Osteocyte (in vitro differentiated cells): Measurements from ENCODE around the gene CCNF. TPM values are rescaled to one million over a fixed set of nuclear protein-coding genes. Genes with fewer than 3 reads are reported as not detected.
A peak's percentile ranks its signal among the peaks of the same experiment; 100 is the strongest.

Source experiments
- DNase-seq: peaks from one replicate; pipeline ENCODE4 v3.0.0; 2021; ENCODE audit warnings: mixed read lengths; ENCODE audit not compliant: unreplicated experiment; ENCODE audit errors: extremely low spot score
- H3K27ac Mint-ChIP-seq: one replicate; pipeline ENCODE4 v1.8.0; 2021; ENCODE audit warnings: mild to moderate bottlenecking, mixed read lengths; ENCODE audit not compliant: unreplicated experiment
- H3K27me3 Mint-ChIP-seq: one replicate; pipeline ENCODE4 v1.8.0; 2021; ENCODE audit warnings: mixed read lengths; ENCODE audit not compliant: unreplicated experiment
- H3K36me3 Mint-ChIP-seq: one replicate; pipeline ENCODE4 v1.8.0; 2021; ENCODE audit warnings: mixed read lengths; ENCODE audit not compliant: unreplicated experiment
- H3K4me1 Mint-ChIP-seq: one replicate; pipeline ENCODE4 v1.8.0; 2021; ENCODE audit warnings: mixed read lengths; ENCODE audit not compliant: unreplicated experiment
- H3K4me3 Mint-ChIP-seq: one replicate; pipeline ENCODE4 v1.8.0; 2021; ENCODE audit warnings: mild to moderate bottlenecking, moderate library complexity, mixed read lengths; ENCODE audit not compliant: unreplicated experiment
- H3K9me3 Mint-ChIP-seq: one replicate; pipeline ENCODE4 v1.8.0; 2021; ENCODE audit warnings: mixed read lengths; ENCODE audit not compliant: unreplicated experiment
- CTCF ChIP-seq: fragments of 200-600 bp; sonication (generic); IDR thresholded peaks from 2 replicates; pipeline ENCODE4 v1.5.0; 2021; ENCODE audit warnings: antibody characterized with exemption, mild to moderate bottlenecking, moderate library complexity
- total RNA-seq: library from RNA; stranded (reverse); gene quantifications from 2 replicates; pipeline ENCODE4 v1.2.1, GENCODE V29; 2021

The CCNF gene
- total RNA-seq, 1 donor from 2014 or later = 10.0 TPM

GRCh38 chr16:2472885-2473445, 43.7 kb downstream of the CCNF start:
- no peaks in the 10 kb centered on the region for H3K36me3 Mint-ChIP-seq
- no peak for DNase-seq
- peak overlapping the region; percentile 65 for H3K4me3 Mint-ChIP-seq
- no peaks in the 10 kb centered on the region for H3K27me3 Mint-ChIP-seq
- no peak overlapping the region for H3K27ac Mint-ChIP-seq
- no peak for TF ChIP-seq CTCF
- peaks cover 45% of the 10 kb centered on the region for H3K4me1 Mint-ChIP-seq
- no peaks in the 10 kb centered on the region for H3K9me3 Mint-ChIP-seq

GRCh38 chr16:2473446-2473926, 44.2 kb downstream of the CCNF start:
- no peak for DNase-seq
- H3K9me3 Mint-ChIP-seq = no peaks in the 10 kb centered on the region

GRCh38 chr16:2473999-2474876, 45.0 kb downstream of the CCNF start:
- Mint-ChIP-seq H3K9me3 (no peaks in the 10 kb centered on the region), H3K4me3 (peak overlapping the region; percentile 76), H3K27me3 (no peaks in the 10 kb centered on the region), H3K36me3 (no peaks in the 10 kb centered on the region), H3K4me1 (peaks cover 41% of the 10 kb centered on the region), H3K27ac (peak overlapping the region; percentile 64)
- DNase-seq = no peak
- TF ChIP-seq CTCF = peak; percentile 52

More at GRCh38 chr16:2473446-2473926, 44.2 kb downstream of the CCNF start:
- Mint-ChIP-seq H3K36me3 (no peaks in the 10 kb centered on the region), H3K4me1 (peaks cover 47% of the 10 kb centered on the region), H3K27me3 (no peaks in the 10 kb centered on the region), H3K27ac (no peak overlapping the region), H3K4me3 (peak overlapping the region; percentile 65)
- TF ChIP-seq CTCF = no peak

GRCh38 chr16:2474877-2475412, 45.7 kb downstream of the CCNF start, which contains the start of gene TBC1D24:
TSS of gene TBC1D24 (plus strand) at chr16:2475127. CDS start at chr16:2496149, 21,022 bp downstream.
- Mint-ChIP-seq H3K36me3 (no peaks in the 10 kb centered on the region), H3K27me3 (no peaks in the 10 kb centered on the region), H3K27ac (peak within 1 kb of the TSS; percentile 64), H3K9me3 (no peaks in the 10 kb centered on the region), H3K4me1 (peaks cover 34% of the 10 kb centered on the region), H3K4me3 (peak within 1 kb of the TSS; percentile 76)
- peak; percentile 98 for DNase-seq
- no peak for TF ChIP-seq CTCF
